Parietal lobe (tissue), 1 donor: ENCODE measurements around the gene GAS6. TPM values are rescaled to one million over a fixed set of nuclear protein-coding genes. Genes with fewer than 3 reads are reported as not detected.

Experiments
- total RNA-seq: library from RNA; depleted of rRNA; stranded (reverse); fragments of >200 nt; gene quantifications from one replicate; pipeline ENCODE4 v1.2.3, GENCODE V29; 2014

The GAS6 gene
- 26.6 TPM for total RNA-seq

DNA sequence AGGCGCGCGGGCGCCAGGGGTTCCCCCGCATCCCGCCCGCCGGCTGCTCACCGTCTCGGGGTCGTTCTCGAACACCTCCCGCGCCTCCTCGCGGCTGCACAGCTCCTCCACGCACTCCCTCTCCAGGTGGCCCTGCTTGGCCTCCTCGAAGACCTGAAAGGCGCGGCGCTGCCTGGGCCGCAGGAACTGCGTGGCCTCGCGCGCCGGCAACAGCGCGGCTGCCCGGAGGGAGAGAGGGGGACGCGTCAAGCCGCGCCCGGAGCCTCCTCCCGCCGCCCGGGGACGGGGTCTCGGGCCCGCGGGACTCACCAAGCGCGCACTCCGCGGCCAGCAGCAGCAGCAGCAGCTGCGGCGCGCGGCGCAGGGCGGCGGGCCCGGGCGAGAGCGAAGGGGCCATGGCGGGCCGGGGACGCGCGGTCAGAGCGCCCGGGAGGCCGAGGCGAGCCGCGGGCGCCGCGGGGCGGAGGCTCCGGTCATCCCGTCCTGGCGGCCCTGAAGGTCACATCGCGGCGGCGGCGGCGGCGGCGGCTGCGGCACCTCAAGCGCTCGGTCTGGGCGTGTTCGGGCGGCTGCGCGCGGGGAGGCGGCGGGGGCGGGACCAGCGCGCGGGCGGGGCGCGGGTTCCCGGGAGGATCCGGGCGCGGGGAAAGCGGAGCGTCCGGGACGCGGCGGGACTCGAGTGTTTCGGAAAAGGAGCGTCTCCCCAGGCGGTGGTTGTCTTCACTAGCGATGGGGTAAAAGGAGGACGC lies at the start of gene GAS6:
TSS of gene GAS6 (minus strand) at position 553 of the 749 bp plus-strand sequence. CDS start at position 397, 156 bp downstream.

Other genes starting within 250 kb of the GAS6 start
- not detected for gene ATP4B, start 205.9 kb downstream of the GAS6 start, total RNA-seq
- gene GRK1, start 196.9 kb downstream of the GAS6 start, total RNA-seq = 1.3 TPM
- gene TMEM255B, start 104.8 kb downstream of the GAS6 start, total RNA-seq = 0.31 TPM
- 1.3 TPM for gene C13orf46, start 110.0 kb upstream of the GAS6 start, total RNA-seq